OCI-LY1 (cell line): ENCODE results near the gene NWD2.
"Not testable (repeated sequence)": the region's sequence is repeated elsewhere in the genome, so short reads cannot be mapped to it uniquely, and the experiment has no call there.

Experiments
- H2AFZ ChIP-seq: fragments of 200-600 bp; sonication (generic), shearing (Covaris generic); 2 replicates; pipeline ENCODE4 v1.6.0; 2014; ENCODE audit warnings: antibody characterized with exemption, mild to moderate bottlenecking, low read length
- H3F3A ChIP-seq: fragments of 200-600 bp; sonication (generic), shearing (Covaris generic); 2 replicates; pipeline ENCODE4 v1.6.0; 2014; ENCODE audit warnings: mild to moderate bottlenecking, antibody characterized with exemption, low read length, moderate library complexity; ENCODE audit not compliant: insufficient read depth
- H3K27ac ChIP-seq: fragments of 200-600 bp; sonication (generic); 2 replicates; pipeline ENCODE4 v1.5.1; 2014; ENCODE audit warnings: low read length, mixed run types, mild to moderate bottlenecking, low read depth; ENCODE audit not compliant: poor library complexity, severe bottlenecking
- H3K27me3 ChIP-seq: fragments of 200-600 bp; sonication (generic); 2 replicates; pipeline ENCODE4 v1.6.0; 2014; ENCODE audit warnings: antibody characterized with exemption, mild to moderate bottlenecking, low read length, moderate library complexity; ENCODE audit not compliant: insufficient read depth
- H3K36me3 ChIP-seq: fragments of 200-600 bp; sonication (generic); 2 replicates; pipeline ENCODE4 v1.6.1; 2014; ENCODE audit warnings: mild to moderate bottlenecking, antibody characterized with exemption, low read length, moderate library complexity, mixed read lengths; ENCODE audit not compliant: insufficient read depth
- H3K4me1 ChIP-seq: fragments of 200-600 bp; sonication (generic); 2 replicates; pipeline ENCODE4 v1.5.1; 2014; ENCODE audit warnings: mild to moderate bottlenecking, low read length, moderate library complexity; ENCODE audit not compliant: insufficient read depth, severe bottlenecking
- H3K4me2 ChIP-seq: fragments of 200-600 bp; sonication (generic), shearing (Covaris generic); 2 replicates; pipeline ENCODE4 v1.6.1; 2014; ENCODE audit warnings: low read length
- H3K4me3 ChIP-seq: fragments of 200-600 bp; sonication (generic); 2 replicates; pipeline ENCODE4 v1.5.1; 2014; ENCODE audit warnings: low read length, low read depth, mild to moderate bottlenecking, mixed read lengths; ENCODE audit not compliant: poor library complexity, severe bottlenecking
- H3K79me2 ChIP-seq: fragments of 200-600 bp; shearing (Covaris generic); 2 replicates; pipeline ENCODE4 v1.6.1; 2016; ENCODE audit warnings: mixed run types, low read length, mixed read lengths; ENCODE audit not compliant: insufficient read depth
- H3K9ac ChIP-seq: fragments of 200-600 bp; sonication (generic), shearing (Covaris generic); 2 replicates; pipeline ENCODE4 v1.6.1; 2014; ENCODE audit warnings: mild to moderate bottlenecking, low read length, mixed read lengths
- H3K9me2 ChIP-seq: fragments of 200-600 bp; sonication (generic), shearing (Covaris generic); 2 replicates; pipeline ENCODE4 v1.6.1; 2014; ENCODE audit warnings: low read depth, mild to moderate bottlenecking, low read length, mixed read lengths
- H3K9me3 ChIP-seq: fragments of 200-600 bp; shearing (Covaris generic); 2 replicates; pipeline ENCODE4 v1.6.1; 2014; ENCODE audit warnings: low read length, mixed read lengths
- H4K20me1 ChIP-seq: fragments of 200-600 bp; sonication (generic), shearing (Covaris generic); 2 replicates; pipeline ENCODE4 v1.6.0; 2016; ENCODE audit warnings: mild to moderate bottlenecking, low read length; ENCODE audit not compliant: insufficient read depth
- CTCF ChIP-seq: fragments of 200-600 bp; sonication (generic), shearing (Covaris generic); IDR thresholded peaks from 2 replicates; pipeline ENCODE4 v1.5.1; 2017; ENCODE audit warnings: mild to moderate bottlenecking, antibody characterized with exemption, low read length, moderate library complexity, mixed read lengths
- EZH2 ChIP-seq: fragments of 200-600 bp; sonication (generic), shearing (Covaris generic); IDR thresholded peaks from 2 replicates; pipeline ENCODE4 v1.8.0; 2017; ENCODE audit warnings: borderline replicate concordance, mixed run types, mild to moderate bottlenecking, antibody characterized with exemption, low read length, moderate library complexity, mixed read lengths

NWD2 gene

DNA sequence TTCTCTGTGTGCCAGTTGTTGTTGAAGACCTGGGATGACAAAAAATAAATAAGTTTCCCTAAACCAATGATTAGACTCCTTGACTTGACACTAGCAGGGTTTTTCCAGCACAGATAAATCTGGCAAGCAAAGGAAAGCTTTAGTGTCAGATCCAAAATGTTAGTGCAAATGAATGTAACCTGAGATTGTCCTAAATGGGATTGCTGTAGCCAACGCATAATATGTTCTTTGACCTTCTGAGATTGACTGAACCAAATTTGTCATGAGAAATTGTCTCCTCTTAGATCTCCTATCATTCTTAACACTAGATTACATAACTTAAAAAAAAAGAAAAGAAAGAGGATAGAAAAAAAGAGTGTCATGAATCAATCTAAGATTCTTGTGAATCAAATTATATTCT, 245.2 kb downstream of the NWD2 start:
- no peak for TF ChIP-seq CTCF
- TF ChIP-seq EZH2 = no peak
- no peaks in the 10 kb centered on the region for H3K9me3 ChIP-seq

DNA sequence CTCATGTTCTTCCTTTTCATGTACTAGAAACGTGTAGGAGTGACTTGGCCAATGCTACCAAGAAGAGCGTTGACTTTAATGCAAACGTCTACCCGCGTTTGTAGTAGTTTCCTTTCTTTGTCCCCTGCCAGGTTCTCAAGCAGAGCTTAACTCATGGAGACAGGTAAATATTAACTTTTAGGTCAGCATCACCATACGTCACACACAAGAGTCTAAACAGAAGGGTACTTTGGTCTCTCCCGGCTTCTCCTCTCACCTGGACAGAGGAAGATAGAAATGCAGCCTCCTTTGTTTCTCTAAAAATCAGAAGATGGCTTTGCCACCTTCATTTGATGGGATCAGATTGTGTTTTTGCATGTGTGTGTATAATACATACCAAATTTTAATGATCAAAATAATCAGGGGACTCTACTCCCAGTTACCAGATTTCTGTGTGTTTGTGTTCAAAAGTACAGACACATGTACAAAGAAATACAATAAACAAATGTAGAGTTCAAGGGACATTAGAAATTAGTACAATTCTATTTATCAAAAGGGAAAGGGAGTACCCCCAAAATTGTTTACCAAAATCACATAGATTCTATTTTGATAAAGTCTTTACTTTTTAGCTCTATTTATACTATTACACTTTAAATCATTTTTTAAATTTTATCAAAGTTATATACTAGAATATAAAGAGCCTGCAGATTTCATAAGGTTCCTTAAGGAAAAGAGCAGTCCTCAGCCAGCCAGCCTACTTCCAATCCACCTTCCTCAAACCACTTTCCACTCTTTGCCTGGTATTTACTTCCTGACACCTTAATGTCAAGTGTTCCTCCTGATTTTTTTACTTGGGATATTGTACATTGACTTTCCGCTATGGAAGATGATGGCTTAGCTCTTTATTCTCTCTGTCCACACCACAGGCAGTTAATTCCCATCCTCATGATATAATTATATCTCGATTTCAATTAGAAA, 246.1 kb downstream of the NWD2 start:
- Histone ChIP-seq H3F3A (no peaks in the 10 kb centered on the region), H3K4me3 (no peak overlapping the region), H3K4me1 (no peaks in the 10 kb centered on the region), H3K9me3 (no peaks in the 10 kb centered on the region), H3K9ac (no peak overlapping the region), H2AFZ (no peak overlapping the region), H3K36me3 (no peaks in the 10 kb centered on the region), H3K27me3 (no peaks in the 10 kb centered on the region), H3K27ac (no peak overlapping the region), H3K79me2 (no peaks in the 10 kb centered on the region), H4K20me1 (no peaks in the 10 kb centered on the region), H3K4me2 (no peak overlapping the region), H3K9me2 (no peaks in the 10 kb centered on the region)
- TF ChIP-seq CTCF (no peak), EZH2 (no peak)

More for the DNA sequence above, 245.2 kb downstream of the NWD2 start:
- Histone ChIP-seq H3F3A (no peaks in the 10 kb centered on the region), H4K20me1 (no peaks in the 10 kb centered on the region), H3K27ac (no peak overlapping the region), H3K4me2 (no peak overlapping the region), H3K79me2 (no peaks in the 10 kb centered on the region), H2AFZ (no peak overlapping the region), H3K36me3 (no peaks in the 10 kb centered on the region), H3K9me2 (no peaks in the 10 kb centered on the region), H3K4me3 (no peak overlapping the region), H3K9ac (no peak overlapping the region), H3K27me3 (no peaks in the 10 kb centered on the region), H3K4me1 (no peaks in the 10 kb centered on the region)

GRCh38 chr4:37495353-37495752, 250.8 kb downstream of the NWD2 start:
- not testable (repeated sequence) for H3K9me2 ChIP-seq, H3F3A ChIP-seq, H3K4me1 ChIP-seq, H3K4me3 ChIP-seq, H4K20me1 ChIP-seq, H3K27ac ChIP-seq, H3K27me3 ChIP-seq, H3K36me3 ChIP-seq, H3K9me3 ChIP-seq, H3K79me2 ChIP-seq, H2AFZ ChIP-seq, H3K4me2 ChIP-seq, H3K9ac ChIP-seq
